D721Med (cell line): ENCODE results near the gene ODF2L.
"Not testable (repeated sequence)": the region's sequence is repeated elsewhere in the genome, so short reads cannot be mapped to it uniquely, and the experiment has no call there.

Experiments used
- DNase-seq: peaks from one replicate; pipeline ENCODE4 v3.0.0; 2011; ENCODE audit warnings: low spot score; ENCODE audit not compliant: insufficient read length
- FAIRE-seq: peaks from 2 replicates; lab custom pipeline; 2011; peaks lifted over from hg19 to GRCh38; lab: Jason Lieb, UNC
- CTCF ChIP-seq: IDR thresholded peaks from 2 replicates; pipeline ENCODE4 v1.5.1; 2012; ENCODE audit warnings: mild to moderate bottlenecking, control low read depth; ENCODE audit not compliant: insufficient read depth; ENCODE audit errors: missing control alignments

Gene ODF2L

GRCh38 chr1:86375688-86376087 lies 20.4 kb downstream of the ODF2L start:
- TF ChIP-seq CTCF = no peak
- FAIRE-seq = no peak
- DNase-seq = no peak

GRCh38 chr1:86370601-86371022 lies 25.5 kb downstream of the ODF2L start:
- no peak for TF ChIP-seq CTCF

GRCh38 chr1:86365896-86366295 lies 30.2 kb downstream of the ODF2L start:
- no peak for TF ChIP-seq CTCF
- no peak for DNase-seq
- FAIRE-seq = no peak

More at GRCh38 chr1:86370601-86371022, 25.5 kb downstream of the ODF2L start:
- FAIRE-seq (no peak), DNase-seq (no peak)

- no peak for TF ChIP-seq CTCF
- FAIRE-seq = no peak
- DNase-seq = no peak
These were observed 33.3 kb downstream of the ODF2L start for GRCh38 chr1:86362807-86363206.

GRCh38 chr1:86357796-86358195 lies 38.3 kb downstream of the ODF2L start:
- FAIRE-seq (no peak), DNase-seq (no peak)
- TF ChIP-seq CTCF = no peak

GRCh38 chr1:86356247-86356646 lies 39.9 kb downstream of the ODF2L start:
- FAIRE-seq (no peak), DNase-seq (no peak)
- peak; percentile 39 for TF ChIP-seq CTCF

- TF ChIP-seq CTCF = no peak
- no peak for FAIRE-seq
- DNase-seq = no peak
These were observed 44.0 kb downstream of the ODF2L start for GRCh38 chr1:86352086-86352485.

GRCh38 chr1:86350230-86350629 lies 45.9 kb downstream of the ODF2L start:
- not testable (repeated sequence) for DNase-seq, FAIRE-seq
